ENCODE data around the gene SULT1A1.
"Not testable (repeated sequence)": the region's sequence is repeated elsewhere in the genome, so short reads cannot be mapped to it uniquely, and the experiment has no call there.

The SULT1A1 gene

DNA sequence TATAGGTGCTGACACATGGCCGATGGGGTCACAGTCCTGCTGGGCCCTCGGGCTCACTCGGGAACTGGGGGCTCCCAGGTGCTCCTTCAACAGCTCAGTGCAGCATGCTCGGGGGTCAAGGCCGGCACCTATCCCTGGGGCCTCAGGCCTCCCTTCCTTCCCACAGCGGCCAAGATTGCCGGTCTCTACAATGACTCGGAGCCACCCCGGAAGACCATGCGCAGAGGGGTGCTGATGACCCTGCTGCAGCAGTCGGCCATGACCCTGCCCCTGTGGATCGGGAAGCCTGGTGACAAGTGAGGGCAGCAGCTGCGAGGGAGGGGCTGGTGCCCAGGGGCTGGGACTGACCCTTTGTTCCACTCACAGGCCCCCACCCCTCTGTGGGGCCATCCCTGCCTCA, 19.9 kb downstream of the SULT1A1 start:
- no peak for DNase-seq

DNA sequence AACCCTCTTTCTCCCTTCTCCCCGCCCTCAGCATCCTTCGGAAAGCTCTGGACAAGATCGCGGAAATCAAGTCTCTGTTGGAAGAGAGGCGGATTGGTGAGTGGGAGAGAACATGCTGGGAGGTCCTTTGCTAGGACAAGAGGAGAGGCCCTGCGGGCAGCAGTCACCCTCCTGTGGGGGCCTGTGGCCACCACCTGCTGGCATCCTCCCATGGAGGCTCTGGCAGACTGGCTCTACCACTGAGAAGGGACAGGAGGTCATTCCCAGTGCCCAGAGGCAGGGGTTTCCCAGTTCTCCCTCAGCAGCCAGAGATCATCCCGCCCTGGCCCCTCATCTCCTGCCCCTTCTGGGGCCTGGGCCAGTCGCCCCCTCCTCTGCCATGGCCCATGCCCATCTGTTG, 20.8 kb downstream of the SULT1A1 start:
- no peak for DNase-seq

DNA sequence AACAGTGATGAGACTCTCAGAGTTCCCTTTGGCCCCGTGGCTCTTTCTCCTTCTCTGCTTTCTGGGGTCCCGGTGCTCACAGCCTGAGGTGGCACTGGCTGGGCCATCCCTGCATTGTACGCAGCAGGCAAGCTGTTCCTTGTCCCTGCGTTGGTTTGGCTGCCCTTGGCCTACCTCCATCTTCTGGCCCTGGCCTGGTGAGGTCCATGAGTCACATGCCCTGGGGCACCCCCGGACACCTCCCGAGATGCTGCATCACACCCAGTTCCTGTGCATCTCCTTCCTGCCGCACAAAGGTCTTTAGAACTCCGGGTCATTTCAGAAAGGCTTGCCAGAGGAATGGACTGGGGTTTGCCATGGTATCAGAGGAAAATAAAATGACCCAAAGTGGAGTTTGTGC, 22.5 kb downstream of the SULT1A1 start:
- no peak for DNase-seq

DNA sequence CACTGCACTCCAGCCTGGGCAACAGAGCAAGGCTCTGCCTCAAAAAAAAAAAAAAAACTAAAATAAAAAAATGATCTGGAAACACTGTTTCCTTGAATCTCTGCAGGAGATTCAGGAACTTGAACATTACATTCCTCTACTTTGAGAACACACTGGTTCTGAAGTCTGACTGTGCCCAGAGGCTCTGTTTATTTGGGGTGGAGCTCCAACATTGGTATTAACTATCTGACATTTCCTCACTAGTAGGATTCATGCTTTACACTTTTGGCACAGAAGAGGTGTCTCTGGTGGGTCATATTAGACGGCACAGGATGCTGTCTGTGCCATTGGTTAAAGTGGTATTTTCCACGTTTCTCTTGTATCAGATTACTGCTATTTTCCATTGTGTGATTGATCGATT, 23.4 kb downstream of the SULT1A1 start:
- DNase-seq, result no peak

DNA sequence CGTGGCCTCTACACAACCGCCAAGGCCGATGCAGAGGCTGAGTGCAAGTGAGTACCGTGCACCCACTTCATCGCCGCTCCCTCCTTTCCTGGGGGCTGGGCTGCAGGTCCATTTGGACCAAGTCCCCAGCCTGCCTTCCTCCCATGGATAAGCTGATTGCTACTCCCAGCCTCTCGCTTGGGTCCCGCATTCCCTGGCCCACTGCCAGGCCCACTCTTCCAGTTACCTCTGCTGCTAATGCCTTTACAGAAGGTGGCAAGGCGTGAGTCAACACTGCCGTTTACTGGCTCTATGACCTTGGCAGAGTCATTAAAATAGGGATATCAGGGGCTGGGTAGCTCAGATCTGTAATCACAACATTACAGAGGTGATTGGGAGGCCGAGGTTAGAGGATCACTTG, 24.2 kb downstream of the SULT1A1 start:
- no peak for DNase-seq

DNA sequence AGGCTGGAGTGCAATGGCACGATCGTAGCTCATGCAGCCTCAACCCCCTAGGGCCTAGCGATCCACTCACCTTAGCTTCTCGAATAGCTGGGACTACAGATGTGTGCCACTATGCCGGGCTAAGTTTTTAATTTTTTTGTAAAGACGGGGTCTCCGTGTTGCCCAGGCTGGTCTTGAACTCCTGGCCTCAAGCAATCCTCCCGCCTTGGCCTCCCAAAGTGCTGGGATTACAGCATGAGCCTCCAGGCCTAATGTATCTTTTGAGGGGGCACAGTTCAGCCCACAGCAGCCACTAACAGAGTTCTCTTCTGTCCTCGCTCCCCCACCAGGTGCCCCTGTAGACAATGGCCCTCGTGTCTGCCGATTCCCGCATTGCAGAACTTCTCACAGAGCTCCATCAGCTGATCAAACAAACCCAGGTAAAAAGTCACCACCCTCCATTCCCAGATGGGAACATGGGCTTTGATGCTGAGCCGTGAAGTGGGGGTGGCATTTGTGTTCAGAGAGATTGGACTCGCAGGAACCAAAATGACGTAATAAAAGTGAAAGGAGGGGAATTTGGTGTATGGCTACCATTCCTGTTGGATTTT, 29.0 kb downstream of the SULT1A1 start:
- no peak for DNase-seq

DNA sequence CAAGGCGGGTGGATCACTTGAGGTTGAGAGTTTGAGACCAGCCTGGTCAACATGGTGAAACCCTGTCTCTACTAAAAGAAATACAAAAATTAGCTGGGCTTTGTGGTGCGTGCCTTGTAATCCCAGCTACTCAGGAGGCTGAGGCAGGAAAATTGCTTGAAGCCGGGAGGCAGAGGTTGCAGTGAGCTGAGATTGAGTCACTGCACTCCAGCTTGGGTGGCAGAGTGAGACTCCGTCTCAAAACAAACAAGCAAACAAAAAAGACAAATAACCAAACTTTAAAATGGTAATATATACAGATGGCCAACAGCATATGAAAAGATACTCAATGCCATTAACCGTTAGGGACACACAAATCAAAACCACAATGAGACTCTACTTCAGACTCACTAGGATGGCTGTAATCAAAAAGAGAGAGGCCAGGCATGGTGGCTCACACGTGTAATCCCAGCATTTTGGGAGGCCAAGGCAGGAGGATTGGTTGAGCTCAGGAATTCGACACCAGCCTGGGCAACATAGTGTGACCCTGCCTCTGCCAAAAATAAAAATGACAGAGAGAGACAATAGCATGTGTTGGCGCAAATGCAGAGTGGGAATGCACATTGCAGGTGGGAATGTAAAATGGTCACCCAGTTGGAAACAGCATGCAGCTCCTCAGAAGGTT, 34.3 kb downstream of the SULT1A1 start:
- no peak for DNase-seq

DNA sequence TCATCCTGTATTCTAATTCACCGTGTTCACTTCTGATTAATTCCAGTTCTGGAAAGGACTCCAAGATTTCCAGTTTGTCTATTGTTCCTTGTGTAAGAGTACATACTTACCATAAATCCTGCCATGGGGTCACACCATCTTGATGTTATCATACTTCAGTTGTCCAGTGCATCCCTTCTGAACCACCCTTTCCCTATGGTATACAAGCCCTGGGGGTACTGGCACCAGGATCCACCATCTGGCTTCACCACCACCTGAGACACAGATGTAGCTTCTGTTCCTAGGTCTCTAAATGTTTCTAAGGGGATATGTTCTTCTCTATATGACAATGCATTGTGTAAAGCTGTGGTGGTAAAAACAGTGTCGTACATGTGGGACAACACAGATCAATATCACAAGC, 34.9 kb downstream of the SULT1A1 start:
- no peak for DNase-seq

DNA sequence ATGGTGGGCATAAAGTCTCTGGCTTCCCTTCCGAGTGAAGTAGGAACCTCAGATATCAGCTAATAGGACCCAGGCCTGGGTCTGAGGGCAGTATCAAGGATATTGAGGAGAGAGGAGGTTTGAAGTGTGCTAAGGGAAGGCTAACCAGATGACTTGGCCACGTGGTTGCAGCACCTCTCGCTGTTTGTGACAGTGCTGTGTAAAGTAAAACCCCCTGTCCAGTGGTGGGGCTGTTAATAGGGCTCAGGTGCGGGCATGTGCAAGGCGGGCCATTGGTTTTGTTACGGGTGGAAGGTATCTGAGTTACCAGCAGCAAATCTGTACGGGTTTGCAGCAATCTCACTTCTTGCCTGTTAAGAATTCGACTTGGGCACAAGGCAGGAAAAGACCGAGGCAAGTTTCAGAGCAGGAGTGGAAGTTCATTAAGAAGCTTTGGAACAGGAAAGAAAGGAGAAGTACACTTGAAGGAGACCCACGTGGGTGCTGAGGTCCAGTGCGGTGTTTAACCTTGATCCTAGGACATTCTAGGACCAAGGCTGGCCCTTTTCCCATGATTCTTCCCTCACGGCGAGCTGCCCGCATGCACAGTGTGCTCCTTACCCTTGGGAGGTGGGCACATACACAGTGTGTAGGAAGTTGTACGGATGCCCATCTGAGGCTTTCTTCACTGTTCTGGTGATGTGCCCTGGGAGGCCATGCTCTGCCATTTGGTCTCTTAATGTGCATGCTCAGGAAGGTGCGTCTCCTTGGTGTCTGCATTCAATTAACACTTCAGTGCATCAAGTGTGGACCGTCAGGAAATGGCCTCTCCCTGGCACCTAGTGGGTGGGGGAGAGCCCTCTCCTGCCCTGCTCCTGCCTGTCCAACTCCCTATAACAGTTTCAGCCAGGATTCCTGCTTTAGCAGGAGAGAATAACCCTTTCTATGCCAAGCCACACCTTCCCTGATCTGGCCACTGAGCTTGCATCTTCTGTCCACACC, 35.8 kb downstream of the SULT1A1 start:
- DNase-seq, result no peak

DNA sequence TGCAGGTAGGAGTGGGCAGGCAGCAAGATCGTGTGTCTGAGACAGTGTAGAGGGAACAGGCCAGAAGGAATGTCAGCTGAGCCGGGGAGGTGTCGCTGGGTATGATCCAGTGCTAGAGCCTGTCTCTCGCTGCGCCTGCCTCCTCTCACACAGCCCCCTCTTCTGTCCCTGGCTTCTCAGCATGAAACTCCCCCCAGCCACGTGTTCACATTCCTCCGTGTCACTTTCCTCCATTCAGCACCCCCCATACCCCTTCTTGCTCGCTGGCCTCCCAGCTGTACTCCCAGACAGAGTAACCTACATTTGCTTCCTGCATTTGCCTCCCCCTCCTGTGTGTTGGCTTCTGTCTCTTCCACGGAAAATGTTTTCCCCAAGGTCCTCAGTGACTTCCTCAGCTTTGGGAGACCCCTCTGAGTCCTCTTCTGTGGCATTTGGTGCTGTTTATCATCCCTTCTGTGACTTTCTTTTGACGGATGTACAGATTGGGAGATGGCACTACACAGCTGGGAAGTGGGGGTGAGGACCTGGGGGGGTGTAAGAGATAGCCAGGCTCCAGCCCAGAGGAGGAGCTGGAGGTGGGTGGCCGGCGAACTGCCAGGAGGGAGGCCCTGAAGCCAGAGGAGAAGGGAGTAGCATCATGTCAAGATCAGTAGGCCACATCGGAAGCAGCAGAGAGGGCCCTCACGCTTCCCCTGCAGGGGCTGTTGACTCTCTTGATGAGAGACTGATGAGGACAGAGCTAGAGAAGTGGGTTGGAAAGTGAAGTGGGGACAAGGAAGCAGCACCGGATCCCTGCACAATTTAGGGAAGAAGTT, 36.9 kb downstream of the SULT1A1 start:
- DNase-seq, result no peak

DNA sequence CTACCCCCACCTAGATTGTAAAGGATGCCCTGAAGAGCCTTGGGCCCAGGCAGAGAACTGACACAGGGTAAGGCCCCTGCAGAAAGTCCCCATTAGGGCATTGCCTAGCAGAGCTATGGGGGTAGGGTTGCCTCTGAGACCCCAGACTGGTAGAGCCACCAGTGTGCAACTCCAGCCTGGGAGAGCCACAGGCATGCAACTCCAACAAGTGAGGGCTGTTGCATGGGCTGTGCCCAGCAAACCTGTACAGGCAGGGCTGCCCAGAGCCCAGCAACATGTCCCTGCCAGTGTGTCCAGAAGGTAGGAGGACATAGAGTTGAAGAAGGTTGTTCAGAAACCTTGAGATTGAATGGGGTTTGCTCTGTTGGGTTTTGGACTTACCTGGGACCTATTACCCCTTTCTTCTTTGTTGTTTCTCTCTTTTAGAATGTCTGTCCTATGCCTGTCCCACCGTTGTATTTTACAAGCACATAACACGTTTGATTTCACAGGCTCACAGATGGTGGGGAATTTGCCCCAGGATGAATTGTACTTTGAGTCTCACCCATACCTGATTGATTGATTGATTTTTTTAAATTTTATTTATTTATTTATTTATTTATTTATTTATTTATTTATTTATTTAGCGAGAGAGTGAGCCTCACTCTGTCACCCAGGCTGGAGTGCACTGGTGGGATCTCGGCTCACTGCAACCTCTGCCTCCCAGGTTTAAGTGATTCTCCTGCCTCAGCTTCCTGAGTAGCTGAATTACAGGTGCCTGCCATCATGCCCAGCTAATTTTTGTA, 39.7 kb downstream of the SULT1A1 start:
- DNase-seq, result no peak

DNA sequence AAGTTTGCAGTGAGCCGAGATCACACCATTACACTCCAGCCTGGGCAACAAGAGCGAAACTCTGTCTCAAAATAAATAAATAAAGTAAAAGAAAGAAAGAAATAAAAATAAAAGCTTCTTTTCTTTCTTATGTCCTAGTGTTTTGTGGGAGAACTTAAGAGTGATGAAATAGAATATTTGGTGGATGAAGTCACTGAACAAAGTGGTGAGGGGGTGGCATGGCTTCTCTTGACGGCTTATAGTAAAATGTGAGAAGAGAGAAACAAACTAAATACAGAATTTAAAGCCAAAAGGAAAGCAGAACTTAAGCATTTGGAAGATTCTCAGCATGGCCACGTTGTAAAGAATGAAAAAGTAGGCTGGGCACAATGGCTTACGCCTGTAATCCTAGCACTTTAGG, 40.8 kb downstream of the SULT1A1 start:
- no peak for DNase-seq

DNA sequence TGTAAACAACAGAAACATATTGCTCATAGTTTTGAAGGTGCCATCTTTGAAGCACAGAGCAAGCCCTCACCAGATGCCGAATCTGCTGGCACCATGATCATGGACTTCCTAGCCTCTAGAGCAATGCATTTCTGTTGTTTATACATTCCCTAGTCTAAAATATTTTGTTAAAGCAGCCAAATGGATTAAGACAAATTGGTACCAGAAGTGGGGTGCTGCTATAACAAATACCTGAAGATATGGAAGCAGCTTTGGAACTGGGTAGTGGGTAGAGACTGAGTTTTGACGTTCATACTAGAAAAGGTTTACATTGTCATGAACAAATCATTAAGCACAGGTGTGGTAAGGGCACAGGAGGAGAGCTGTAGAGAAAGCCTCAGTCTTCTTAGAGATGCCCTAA, 42.6 kb downstream of the SULT1A1 start:
- no peak for DNase-seq

DNA sequence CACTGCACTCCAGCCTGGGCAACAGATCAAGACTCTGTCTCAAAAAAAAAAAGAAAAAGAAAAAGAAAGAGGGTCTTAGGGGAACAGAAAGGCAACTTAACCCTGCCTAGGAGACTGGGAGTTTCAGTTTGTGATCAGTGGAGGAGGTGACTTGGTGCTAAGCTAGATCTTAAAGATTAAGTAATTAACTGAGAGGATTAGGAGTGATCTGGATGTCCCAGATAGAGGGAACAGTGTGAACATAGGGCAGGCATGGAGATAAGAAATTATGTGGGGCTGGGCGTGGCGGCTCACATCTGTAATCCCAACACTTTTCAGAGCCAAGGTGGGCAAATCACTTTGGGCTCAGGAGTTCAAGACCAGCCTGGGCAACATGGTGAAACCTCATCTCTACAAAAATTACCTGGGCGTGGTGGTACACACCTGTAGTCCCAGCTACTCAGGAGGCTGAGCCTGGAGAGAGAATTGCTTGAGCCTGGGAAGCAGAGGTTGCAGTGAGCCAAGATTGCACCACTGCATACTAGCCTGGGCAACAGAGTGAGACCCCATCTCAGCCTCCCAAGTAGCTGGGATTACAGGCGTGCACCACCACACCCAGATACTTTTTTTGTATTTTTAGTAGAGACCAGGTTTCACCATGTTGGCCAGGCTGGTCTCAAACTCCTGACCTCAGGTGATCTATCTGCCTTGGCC, 43.5 kb downstream of the SULT1A1 start:
- not testable (repeated sequence) for DNase-seq

DNA sequence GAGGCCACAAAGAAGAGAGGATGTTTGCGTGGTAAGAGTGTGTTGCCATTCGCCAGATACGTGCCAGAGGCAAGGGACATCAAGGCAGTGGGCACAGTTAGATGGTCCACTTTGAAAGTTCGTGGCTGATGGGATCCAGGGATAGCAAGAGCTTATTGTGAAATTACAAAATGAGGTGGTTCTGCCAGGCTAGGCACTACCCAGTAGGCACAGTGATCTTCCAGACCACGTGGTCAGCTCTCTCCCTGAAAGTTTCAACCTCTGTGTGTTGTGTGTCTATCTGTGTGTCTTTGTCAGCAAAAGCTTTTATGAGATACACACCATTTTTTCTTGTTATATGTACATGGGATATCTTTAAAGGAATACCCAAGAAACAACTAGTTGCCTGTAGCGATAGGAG, 46.6 kb downstream of the SULT1A1 start:
- no peak for DNase-seq

DNA sequence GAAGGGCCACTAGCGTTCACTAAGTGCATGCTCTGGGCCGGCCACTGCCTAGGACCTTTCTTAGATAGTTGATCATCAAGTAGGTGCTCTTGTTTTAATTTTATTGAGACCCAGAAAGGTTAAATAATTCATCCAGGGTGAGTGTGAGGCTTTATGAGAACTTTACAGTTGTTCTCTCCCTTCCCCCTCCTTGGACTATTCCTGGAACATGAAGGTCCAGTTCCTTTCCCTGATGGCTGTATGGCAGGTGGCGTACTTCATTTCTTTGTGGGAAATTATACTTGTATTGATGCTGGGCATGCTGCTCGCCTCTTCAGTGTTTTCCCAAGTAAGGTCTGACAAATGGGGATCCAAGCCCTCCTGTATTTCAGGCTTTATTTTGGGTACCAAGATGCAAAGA, 47.6 kb downstream of the SULT1A1 start:
- no peak for DNase-seq

DNA sequence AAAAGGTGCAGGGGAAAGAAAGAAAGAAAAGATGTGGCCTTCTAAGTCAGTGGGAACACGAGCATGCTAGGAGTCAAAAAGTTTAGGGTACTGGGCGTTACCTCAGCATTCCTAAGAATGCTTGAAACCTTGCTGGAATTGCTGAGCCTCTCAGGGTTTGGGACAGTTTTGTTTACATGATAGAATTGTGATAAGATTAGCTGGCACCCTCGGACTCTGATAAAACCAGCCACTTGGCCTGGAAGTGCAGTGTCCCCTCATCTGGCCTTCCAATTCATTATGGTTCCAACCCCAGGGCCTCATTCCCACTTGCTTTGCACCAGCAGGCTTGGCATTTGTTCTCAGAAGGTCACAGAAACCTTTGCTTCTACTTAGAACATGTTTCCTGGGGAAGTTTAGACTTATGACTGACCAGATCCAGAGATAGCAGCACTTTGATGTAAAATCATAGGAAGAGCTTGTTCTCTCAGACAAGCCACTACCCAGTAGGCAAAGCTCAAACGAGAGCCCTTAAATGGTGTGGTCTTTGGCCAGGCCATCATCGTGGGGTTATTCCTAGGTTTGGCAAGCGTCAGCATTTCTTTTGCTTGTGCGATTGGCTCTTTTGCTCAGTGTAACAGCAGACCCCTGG, 48.2 kb downstream of the SULT1A1 start:
- DNase-seq, result no peak

DNA sequence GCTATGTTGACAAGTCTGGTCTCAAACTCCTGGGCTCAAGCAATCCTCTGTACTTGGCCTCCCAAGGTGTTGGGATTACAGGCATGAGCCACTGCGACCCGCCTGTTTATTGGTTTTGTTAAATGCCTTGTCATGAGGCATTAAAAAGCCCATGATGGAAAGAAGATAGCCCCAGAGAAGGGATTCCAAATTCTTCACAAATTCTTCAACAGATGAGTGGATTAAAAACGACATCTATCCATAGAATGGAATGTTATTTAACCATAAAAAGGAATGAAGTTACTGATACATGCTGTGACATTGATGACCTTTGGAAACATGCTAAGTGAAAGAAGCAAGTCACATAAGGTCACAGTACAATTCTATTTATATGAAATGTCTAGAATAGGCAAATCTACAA, 51.4 kb downstream of the SULT1A1 start:
- DNase-seq, result no peak

DNA sequence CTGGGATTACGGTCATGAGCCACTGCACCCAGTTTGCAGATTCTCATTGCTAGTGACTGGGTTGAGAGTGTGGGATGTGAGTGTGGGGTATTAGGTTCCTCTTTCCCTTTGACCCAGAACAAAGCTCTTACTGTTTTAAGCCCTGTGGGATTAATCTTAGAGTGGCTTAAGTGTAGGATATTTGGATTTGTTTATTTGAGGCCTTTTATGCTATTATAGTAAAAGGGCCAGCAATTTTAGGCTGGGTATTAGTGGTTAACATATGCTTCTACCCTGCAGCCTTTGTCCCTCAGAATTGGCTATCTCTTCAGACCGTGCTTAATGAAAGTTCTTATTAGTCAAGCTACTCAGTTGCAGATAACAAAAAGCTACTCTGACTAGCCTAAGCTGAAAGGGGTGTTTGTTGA, 52.9 kb downstream of the SULT1A1 start:
- no peak for DNase-seq

DNA sequence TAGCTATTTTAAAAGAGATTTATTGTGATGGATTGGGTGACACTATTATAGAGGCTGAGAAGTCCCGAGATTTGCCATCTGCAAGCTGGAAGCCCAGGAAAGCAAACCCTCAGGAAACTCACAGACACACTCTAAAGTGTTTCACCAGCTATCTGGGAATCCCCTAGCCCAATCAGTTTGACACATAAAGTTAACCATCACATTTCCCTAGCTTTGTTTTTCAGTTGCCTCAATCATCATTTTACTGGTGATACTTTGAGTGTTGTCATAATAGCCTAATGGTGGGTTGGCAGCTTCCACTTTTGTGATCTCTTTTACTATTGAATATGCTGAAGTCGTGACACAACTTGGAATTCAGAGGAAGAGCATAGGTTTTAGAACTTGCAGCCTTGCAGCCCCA, 54.3 kb downstream of the SULT1A1 start:
- DNase-seq, result no peak

Data from stimulated activated CD4-positive, alpha-beta T cell treated with anti-CD3 and anti-CD28 coated beads, Interleukin-4, amount 100 ng/mL, for 4 hours (primary cell).